Vagina (tissue), 2 donors: Measurements from ENCODE around the gene RHNO1. TPM values are rescaled to one million over a fixed set of nuclear protein-coding genes. Genes with fewer than 3 reads are reported as not detected.

ENCODE experiments used
- DNase-seq, 2 donors: peaks; one replicate each; pipeline ENCODE4 v3.0.0-alpha.2; 2017; ENCODE audit errors: extremely low spot score in 2 of 2
- H3K27ac ChIP-seq: fragments of 200-600 bp; sonication (generic); one replicate; pipeline ENCODE4 v1.5.1; 2019
- H3K27me3 ChIP-seq: fragments of 200-600 bp; sonication (generic); one replicate; pipeline ENCODE4 v1.5.1; 2019
- H3K36me3 ChIP-seq, 2 donors: fragments of 200-600 bp; sonication (generic); one replicate each; pipeline ENCODE4 v1.5.1; 2017 to 2019
- H3K4me1 ChIP-seq: fragments of 200-600 bp; sonication (generic); one replicate; pipeline ENCODE4 v1.5.1; 2019
- H3K4me3 ChIP-seq, 2 donors: fragments of 200-600 bp; sonication (generic); 1 replicate in 1 of 2; 2 replicates in 1 of 2; pipeline ENCODE4 v1.5.1; 2016 to 2019
- H3K9me3 ChIP-seq: fragments of 200-600 bp; sonication (generic); one replicate; pipeline ENCODE4 v1.5.1; 2019
- POLR2A ChIP-seq, 2 donors: fragments of 450-650 bp; IDR thresholded peaks; one replicate each; pipeline ENCODE4 v1.6.1; 2017; ENCODE audit warnings: antibody characterized with exemption in 2 of 2, mild to moderate bottlenecking in 2 of 2, moderate library complexity in 2 of 2
- POLR2AphosphoS5 ChIP-seq, 2 donors: sonication (generic); formaldehyde crosslinking; IDR thresholded peaks; one replicate each; pipeline ENCODE4 v1.9.0; 2017; ENCODE audit warnings: antibody characterized with exemption in 2 of 2, mild to moderate bottlenecking in 2 of 2, low read depth in 1 of 2; ENCODE audit not compliant: insufficient read depth in 1 of 2
- intact Hi-C: fragments of 100-400 bp; cut with DNase I; formaldehyde crosslinking; loops from one replicate; pipeline ENCODE4 v1.15.1; 2023
- total RNA-seq: library from RNA; depleted of rRNA; stranded (reverse); fragments of >200 nt; gene quantifications from one replicate; pipeline ENCODE4 v1.2.3, GENCODE V29; 2016
- TF ChIP-seq, protein P1 (sequence below), 3 experiments: fragments of 450-650 bp in 2 of 3; fragments of 200-600 bp in 1 of 3; sonication (generic) in 1 of 3; IDR thresholded peaks; one replicate each; pipeline ENCODE4 v1.5.1; 2017 to 2019; ENCODE audit warnings: antibody characterized with exemption in 3 of 3, mild to moderate bottlenecking in 2 of 3, moderate library complexity in 2 of 3

Gene RHNO1
- total RNA-seq, 1 donor from 2014 or later = 13.8 TPM

- no peaks in the 10 kb centered on the region for H3K27me3 ChIP-seq
- intact Hi-C loops = no loop called here
- H3K36me3 ChIP-seq = no peaks in the 10 kb centered on the region
- TF ChIP-seq POLR2A (IDR thresholded peaks at IDR 0.05) = no peak
- TF ChIP-seq, protein P1, sequence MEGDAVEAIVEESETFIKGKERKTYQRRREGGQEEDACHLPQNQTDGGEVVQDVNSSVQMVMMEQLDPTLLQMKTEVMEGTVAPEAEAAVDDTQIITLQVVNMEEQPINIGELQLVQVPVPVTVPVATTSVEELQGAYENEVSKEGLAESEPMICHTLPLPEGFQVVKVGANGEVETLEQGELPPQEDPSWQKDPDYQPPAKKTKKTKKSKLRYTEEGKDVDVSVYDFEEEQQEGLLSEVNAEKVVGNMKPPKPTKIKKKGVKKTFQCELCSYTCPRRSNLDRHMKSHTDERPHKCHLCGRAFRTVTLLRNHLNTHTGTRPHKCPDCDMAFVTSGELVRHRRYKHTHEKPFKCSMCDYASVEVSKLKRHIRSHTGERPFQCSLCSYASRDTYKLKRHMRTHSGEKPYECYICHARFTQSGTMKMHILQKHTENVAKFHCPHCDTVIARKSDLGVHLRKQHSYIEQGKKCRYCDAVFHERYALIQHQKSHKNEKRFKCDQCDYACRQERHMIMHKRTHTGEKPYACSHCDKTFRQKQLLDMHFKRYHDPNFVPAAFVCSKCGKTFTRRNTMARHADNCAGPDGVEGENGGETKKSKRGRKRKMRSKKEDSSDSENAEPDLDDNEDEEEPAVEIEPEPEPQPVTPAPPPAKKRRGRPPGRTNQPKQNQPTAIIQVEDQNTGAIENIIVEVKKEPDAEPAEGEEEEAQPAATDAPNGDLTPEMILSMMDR (IDR thresholded peaks at IDR 0.05) = no peak
- DNase-seq = no peak
- H3K27ac ChIP-seq = peak overlapping the region; percentile 97
- H3K4me3 ChIP-seq = peak overlapping the region; percentile 73 to 97
- peaks cover 51% of the 10 kb centered on the region for H3K4me1 ChIP-seq
- H3K9me3 ChIP-seq = no peaks in the 10 kb centered on the region
Observed at GRCh38 chr12:2892246-2892645, 15.2 kb downstream of the RHNO1 start.

- peak overlapping the region in 1 of 2 donors; percentile 97 for H3K4me3 ChIP-seq
- peaks cover 51% of the 10 kb centered on the region for H3K4me1 ChIP-seq
- DNase-seq = no peak
Observed at GRCh38 chr12:2893007-2893406, 16.0 kb downstream of the RHNO1 start.

GRCh38 chr12:2895051-2895451, 18.0 kb downstream of the RHNO1 start:
- Histone ChIP-seq H3K36me3 (no peaks in the 10 kb centered on the region), H3K9me3 (no peaks in the 10 kb centered on the region), H3K27me3 (no peaks in the 10 kb centered on the region), H3K27ac (peak overlapping the region; percentile 60), H3K4me1 (peaks cover 45% of the 10 kb centered on the region), H3K4me3 (no peak overlapping the region)
- TF ChIP-seq POLR2AphosphoS5 (IDR thresholded peaks at IDR 0.05; ENCODE audit: insufficient read depth in 1 of 2, low read depth in 1 of 2) = no peak
- intact Hi-C loops = no loop called here
- no peak for DNase-seq

More at GRCh38 chr12:2893007-2893406, 16.0 kb downstream of the RHNO1 start:
- Histone ChIP-seq H3K27me3 (no peaks in the 10 kb centered on the region), H3K9me3 (no peaks in the 10 kb centered on the region), H3K36me3 (no peaks in the 10 kb centered on the region), H3K27ac (peak overlapping the region; percentile 97)
- intact Hi-C loops = no loop called here
- TF ChIP-seq POLR2AphosphoS5 (IDR thresholded peaks at IDR 0.05; ENCODE audit: insufficient read depth in 1 of 2, low read depth in 1 of 2) (peak in 1 of 2 donors; percentile 68), POLR2A (IDR thresholded peaks at IDR 0.05) (peak in 1 of 2 donors; percentile 9)
- TF ChIP-seq, protein P1 (IDR thresholded peaks at IDR 0.05) = no peak

GRCh38 chr12:2895511-2895910, 18.5 kb downstream of the RHNO1 start:
- H3K9me3 ChIP-seq = no peaks in the 10 kb centered on the region
- no peaks in the 10 kb centered on the region for H3K27me3 ChIP-seq
- H3K27ac ChIP-seq = peak overlapping the region; percentile 60
- intact Hi-C loops = no loop called here
- no peak overlapping the region for H3K4me3 ChIP-seq
- no peak for DNase-seq
- peaks cover 42% of the 10 kb centered on the region for H3K4me1 ChIP-seq
- TF ChIP-seq POLR2A (IDR thresholded peaks at IDR 0.05) (no peak), POLR2AphosphoS5 (IDR thresholded peaks at IDR 0.05; ENCODE audit: insufficient read depth in 1 of 2, low read depth in 1 of 2) (no peak)
- TF ChIP-seq, protein P1 (IDR thresholded peaks at IDR 0.05) = no peak
- H3K36me3 ChIP-seq = no peaks in the 10 kb centered on the region

DNA sequence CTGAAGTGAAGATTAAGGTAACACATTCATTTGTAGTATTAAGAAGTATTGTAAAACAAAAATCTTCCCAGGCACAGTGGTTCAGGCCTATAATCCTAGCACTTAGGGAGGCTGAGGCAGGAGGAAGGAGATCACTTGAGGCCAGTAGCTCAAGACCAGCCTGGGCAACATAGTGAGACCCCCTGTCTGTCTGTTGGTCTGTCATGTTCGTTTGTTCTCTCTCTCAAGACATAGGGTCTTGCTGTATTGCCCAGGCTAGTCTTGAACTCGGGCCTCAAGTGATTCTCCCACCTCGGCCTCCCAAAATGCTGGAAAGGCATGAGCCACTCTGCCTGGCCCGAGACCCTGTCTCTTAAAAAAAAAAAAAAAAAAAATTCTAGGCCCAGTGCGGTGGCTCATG, 20.4 kb downstream of the RHNO1 start:
- H3K4me1 ChIP-seq = peaks cover 37% of the 10 kb centered on the region
- DNase-seq = no peak
- no peaks in the 10 kb centered on the region for H3K9me3 ChIP-seq
- H3K36me3 ChIP-seq = no peaks in the 10 kb centered on the region
- H3K4me3 ChIP-seq = no peak overlapping the region
- TF ChIP-seq POLR2A (IDR thresholded peaks at IDR 0.05) = no peak
- TF ChIP-seq, protein P1 (IDR thresholded peaks at IDR 0.05) = no peak
- no peak for TF ChIP-seq POLR2AphosphoS5 (IDR thresholded peaks at IDR 0.05; ENCODE audit: insufficient read depth in 1 of 2, low read depth in 1 of 2)
- no peak overlapping the region for H3K27ac ChIP-seq
- intact Hi-C loops = no loop called here
- H3K27me3 ChIP-seq = no peaks in the 10 kb centered on the region
